Spleen (tissue), 7 donors: ENCODE data around the gene APOB.

Source experiments
- POLR2A ChIP-seq, 3 donors: fragments of 450-650 bp; IDR thresholded peaks; one replicate each; pipeline ENCODE4 v1.5.1; 2017; ENCODE audit warnings: antibody characterized with exemption in 3 of 3, mild to moderate bottlenecking in 1 of 3
- POLR2AphosphoS5 ChIP-seq, 3 donors: sonication (generic); formaldehyde crosslinking; IDR thresholded peaks; one replicate each; pipeline ENCODE4 v1.5.1; 2017; ENCODE audit warnings: antibody characterized with exemption in 3 of 3
- TF ChIP-seq, protein P1 (sequence below), 11 experiments: fragments of 200-600 bp in 7 of 11; fragments of 450-650 bp in 4 of 11; sonication (generic) in 4 of 11; IDR thresholded peaks in 8 of 11; conservative IDR thresholded peaks in 3 of 11; 1 replicate in 7 of 11; 2 replicates in 4 of 11; pipeline versions ENCODE4 v1.4.0 to v1.8.0; 2016 to 2021; ENCODE audit warnings: antibody characterized with exemption in 11 of 11, inconsistent platforms in 4 of 11, mild to moderate bottlenecking in 1 of 11
- donor health status: DM: no; HTN: no; CAD: no; lungs with moderate emphysema.
- donor health status: DM: no; HTN: no; CAD: no.
- donor health status: DM: no; HTN: no; CAD: no.

DNA sequence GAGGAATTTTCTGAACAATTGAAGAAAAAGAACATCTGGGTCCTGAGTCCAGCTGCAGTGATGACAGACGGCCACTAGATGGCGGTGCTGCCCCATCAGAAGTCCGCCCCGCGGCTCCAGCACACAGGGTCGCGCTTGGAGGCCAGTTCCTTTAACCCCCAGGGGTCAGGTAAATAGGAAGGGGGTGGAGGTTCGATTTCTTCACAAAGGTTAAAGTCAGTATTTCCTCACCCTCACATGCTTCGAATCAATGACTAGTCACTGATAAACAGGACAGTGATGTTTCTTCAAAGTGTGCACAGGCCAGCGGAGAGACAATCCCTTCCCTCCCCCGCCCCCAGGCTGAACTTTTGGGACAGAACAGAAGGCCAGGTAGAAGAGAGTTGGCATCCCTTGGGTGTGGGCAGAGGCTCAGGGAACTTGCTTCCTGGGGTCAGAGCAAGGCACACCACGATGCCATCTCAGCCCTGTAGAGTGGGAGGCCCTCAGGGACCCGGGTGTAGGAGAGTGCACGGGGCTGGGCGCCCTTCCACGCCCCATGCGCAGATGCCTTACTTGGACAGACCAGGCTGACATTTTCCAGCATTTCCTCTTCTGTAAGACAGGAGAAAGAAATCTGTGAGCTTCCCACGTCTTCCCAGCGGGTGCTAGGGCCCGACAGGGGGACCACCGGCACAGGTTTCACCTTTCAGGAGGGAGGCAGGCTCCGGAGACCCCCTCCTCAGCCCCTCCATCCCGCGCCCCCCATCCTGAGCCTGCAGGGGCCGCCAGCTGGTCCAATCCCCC lies 722 bp downstream of the APOB start:
- TF ChIP-seq, protein P1, sequence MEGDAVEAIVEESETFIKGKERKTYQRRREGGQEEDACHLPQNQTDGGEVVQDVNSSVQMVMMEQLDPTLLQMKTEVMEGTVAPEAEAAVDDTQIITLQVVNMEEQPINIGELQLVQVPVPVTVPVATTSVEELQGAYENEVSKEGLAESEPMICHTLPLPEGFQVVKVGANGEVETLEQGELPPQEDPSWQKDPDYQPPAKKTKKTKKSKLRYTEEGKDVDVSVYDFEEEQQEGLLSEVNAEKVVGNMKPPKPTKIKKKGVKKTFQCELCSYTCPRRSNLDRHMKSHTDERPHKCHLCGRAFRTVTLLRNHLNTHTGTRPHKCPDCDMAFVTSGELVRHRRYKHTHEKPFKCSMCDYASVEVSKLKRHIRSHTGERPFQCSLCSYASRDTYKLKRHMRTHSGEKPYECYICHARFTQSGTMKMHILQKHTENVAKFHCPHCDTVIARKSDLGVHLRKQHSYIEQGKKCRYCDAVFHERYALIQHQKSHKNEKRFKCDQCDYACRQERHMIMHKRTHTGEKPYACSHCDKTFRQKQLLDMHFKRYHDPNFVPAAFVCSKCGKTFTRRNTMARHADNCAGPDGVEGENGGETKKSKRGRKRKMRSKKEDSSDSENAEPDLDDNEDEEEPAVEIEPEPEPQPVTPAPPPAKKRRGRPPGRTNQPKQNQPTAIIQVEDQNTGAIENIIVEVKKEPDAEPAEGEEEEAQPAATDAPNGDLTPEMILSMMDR (IDR thresholded peaks at IDR 0.05 in 8 of 11, conservative IDR thresholded peaks at IDR 0.05 in 3 of 11), result peak; percentile 68 to 96 (median 93)
- TF ChIP-seq POLR2AphosphoS5 (IDR thresholded peaks at IDR 0.05) (peak in 2 of 3 donors; percentile 14 to 43), POLR2A (IDR thresholded peaks at IDR 0.05) (no peak)
